Glutamatergic neuron (in vitro differentiated cells): ENCODE results near the gene FNDC11. TPM values are rescaled to one million over a fixed set of nuclear protein-coding genes. Genes with fewer than 3 reads are reported as not detected.

Experiments used
- DNase-seq: peaks from one replicate; pipeline ENCODE4 v3.0.0; 2022
- H3K27ac Mint-ChIP-seq: one replicate; pipeline ENCODE4 v1.8.0; 2020; ENCODE audit warnings: mild to moderate bottlenecking, mixed read lengths, inconsistent platforms; ENCODE audit not compliant: unreplicated experiment
- H3K27me3 Mint-ChIP-seq: one replicate; pipeline ENCODE4 v1.8.0; 2020; ENCODE audit warnings: mild to moderate bottlenecking, moderate library complexity, mixed read lengths, inconsistent platforms; ENCODE audit not compliant: unreplicated experiment
- H3K36me3 Mint-ChIP-seq: one replicate; pipeline ENCODE4 v1.8.0; 2020; ENCODE audit warnings: mild to moderate bottlenecking, mixed read lengths, inconsistent platforms; ENCODE audit not compliant: unreplicated experiment
- H3K4me1 Mint-ChIP-seq: one replicate; pipeline ENCODE4 v1.8.0; 2020; ENCODE audit warnings: mild to moderate bottlenecking, low read depth, mixed read lengths, inconsistent platforms; ENCODE audit not compliant: unreplicated experiment
- H3K4me3 Mint-ChIP-seq: one replicate; pipeline ENCODE4 v1.8.0; 2020; ENCODE audit warnings: mild to moderate bottlenecking, mixed read lengths, inconsistent platforms; ENCODE audit not compliant: unreplicated experiment
- H3K9me3 Mint-ChIP-seq: one replicate; pipeline ENCODE4 v1.8.0; 2020; ENCODE audit warnings: mild to moderate bottlenecking, moderate library complexity, mixed read lengths, inconsistent platforms; ENCODE audit not compliant: unreplicated experiment
- CTCF ChIP-seq: fragments of 200-600 bp; sonication (generic); IDR thresholded peaks from one replicate; pipeline ENCODE4 v1.5.0; 2021; ENCODE audit not compliant: partially characterized antibody, unreplicated experiment
- total RNA-seq: library from RNA; stranded (reverse); fragmentation: NEBNext Ultra II Directional; extraction: Animal tissue kit (Norgen Biotek cat#: 25700); gene quantifications from one replicate; pipeline ENCODE4 v1.2.1, GENCODE V29; 2021; ENCODE audit not compliant: unreplicated experiment

Gene FNDC11
- total RNA-seq, 1 donor from 2014 or later, result 9.3 TPM

- Mint-ChIP-seq H3K27me3 (peaks cover 10% of the 10 kb centered on the region), H3K36me3 (peaks cover 2% of the 10 kb centered on the region), H3K9me3 (peaks cover 3% of the 10 kb centered on the region), H3K4me1 (peaks cover 5% of the 10 kb centered on the region), H3K27ac (no peak overlapping the region), H3K4me3 (peak overlapping the region; percentile 87)
- no peak for TF ChIP-seq CTCF
- peak; percentile 21 for DNase-seq
These were observed 35.6 kb upstream of the FNDC11 start for GRCh38 chr20:63518351-63518861.

- peak; percentile 14 for DNase-seq
- Mint-ChIP-seq H3K36me3 (peaks cover 3% of the 10 kb centered on the region), H3K27ac (peak overlapping the region; percentile 66), H3K4me1 (peaks cover 5% of the 10 kb centered on the region), H3K9me3 (peaks cover 7% of the 10 kb centered on the region), H3K27me3 (peaks cover 12% of the 10 kb centered on the region), H3K4me3 (peak overlapping the region; percentile 87)
- TF ChIP-seq CTCF, result no peak
These were observed 34.9 kb upstream of the FNDC11 start for GRCh38 chr20:63518946-63519667.

GRCh38 chr20:63519668-63520503 lies 34.1 kb upstream of the FNDC11 start:
- TF ChIP-seq CTCF, result peak; percentile 25

GRCh38 chr20:63520504-63520933 lies 33.4 kb upstream of the FNDC11 start, which contains the start of gene PPDPF:
TSS of gene PPDPF (plus strand) at chr20:63520765. CDS start at chr20:63521309, 544 bp downstream.
- Mint-ChIP-seq H3K36me3 (peaks cover 3% of the 10 kb centered on the region), H3K4me3 (peak within 1 kb of the TSS; percentile 91), H3K9me3 (peaks cover 14% of the 10 kb centered on the region), H3K4me1 (peaks cover 5% of the 10 kb centered on the region), H3K27ac (peak within 1 kb of the TSS; percentile 84), H3K27me3 (peaks cover 15% of the 10 kb centered on the region)
- peak; percentile 88 for DNase-seq
- TF ChIP-seq CTCF, result no peak

More at GRCh38 chr20:63519668-63520503, 34.1 kb upstream of the FNDC11 start:
- Mint-ChIP-seq H3K27ac (peak overlapping the region; percentile 66), H3K4me1 (peaks cover 5% of the 10 kb centered on the region), H3K4me3 (peak overlapping the region; percentile 87), H3K27me3 (peaks cover 15% of the 10 kb centered on the region), H3K36me3 (peaks cover 3% of the 10 kb centered on the region), H3K9me3 (peaks cover 12% of the 10 kb centered on the region)
- peak; percentile 76 for DNase-seq
